HG03442 (cell line): ENCODE measurements around the gene CD69.
"Not testable (repeated sequence)": the region's sequence is repeated elsewhere in the genome, so short reads cannot be mapped to it uniquely, and the experiment has no call there.

Source experiments
- ATAC-seq: cut with Tn5 transposase; IDR thresholded peaks from one replicate; pipeline ENCODE4 v1.9.1; 2021; ENCODE audit warnings: mild to moderate bottlenecking, moderate library complexity; ENCODE audit not compliant: unreplicated experiment

Gene CD69

DNA sequence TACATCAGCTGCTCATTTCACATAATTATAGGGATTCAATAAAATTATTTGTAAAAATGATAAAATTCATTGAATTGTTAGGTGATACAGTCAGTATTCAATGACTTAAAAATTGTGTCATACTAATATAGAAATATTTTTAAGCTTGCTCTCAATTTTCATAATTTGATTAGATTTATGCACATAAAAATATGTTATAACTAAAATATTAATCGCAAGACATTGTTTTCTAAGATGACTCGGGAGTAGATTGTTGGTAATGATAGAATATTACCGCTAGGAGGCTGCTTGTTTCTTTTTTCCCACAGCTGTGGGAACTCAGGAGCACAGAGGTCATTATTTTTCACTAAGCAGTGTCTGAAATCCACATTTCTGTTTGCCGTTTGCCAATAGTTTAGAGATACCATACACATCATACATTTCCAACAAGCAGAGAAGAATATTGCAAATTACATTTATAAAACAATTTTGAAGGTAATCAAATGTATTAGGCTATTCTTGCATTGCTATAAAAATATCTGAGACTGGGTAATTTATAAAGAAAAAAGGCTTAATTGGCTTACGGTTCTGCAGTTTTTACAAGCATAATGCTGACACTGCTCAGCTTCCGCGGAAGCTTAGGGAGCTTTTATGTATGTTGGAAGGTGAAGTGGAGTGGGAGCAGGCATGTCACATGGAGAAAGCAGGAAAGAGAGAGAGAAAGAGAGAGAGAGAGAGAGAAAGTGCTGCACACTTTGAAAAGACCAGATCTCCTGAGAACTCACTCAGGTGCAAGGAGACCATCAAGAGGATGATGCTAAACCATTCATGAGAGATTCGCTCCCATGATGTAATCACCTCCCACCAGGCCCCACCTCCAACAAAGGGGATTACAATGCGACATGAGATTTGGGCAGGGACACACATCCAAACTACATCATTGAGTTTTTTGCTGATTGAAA, 9.2 kb downstream of the CD69 start:
- no peak for ATAC-seq

DNA sequence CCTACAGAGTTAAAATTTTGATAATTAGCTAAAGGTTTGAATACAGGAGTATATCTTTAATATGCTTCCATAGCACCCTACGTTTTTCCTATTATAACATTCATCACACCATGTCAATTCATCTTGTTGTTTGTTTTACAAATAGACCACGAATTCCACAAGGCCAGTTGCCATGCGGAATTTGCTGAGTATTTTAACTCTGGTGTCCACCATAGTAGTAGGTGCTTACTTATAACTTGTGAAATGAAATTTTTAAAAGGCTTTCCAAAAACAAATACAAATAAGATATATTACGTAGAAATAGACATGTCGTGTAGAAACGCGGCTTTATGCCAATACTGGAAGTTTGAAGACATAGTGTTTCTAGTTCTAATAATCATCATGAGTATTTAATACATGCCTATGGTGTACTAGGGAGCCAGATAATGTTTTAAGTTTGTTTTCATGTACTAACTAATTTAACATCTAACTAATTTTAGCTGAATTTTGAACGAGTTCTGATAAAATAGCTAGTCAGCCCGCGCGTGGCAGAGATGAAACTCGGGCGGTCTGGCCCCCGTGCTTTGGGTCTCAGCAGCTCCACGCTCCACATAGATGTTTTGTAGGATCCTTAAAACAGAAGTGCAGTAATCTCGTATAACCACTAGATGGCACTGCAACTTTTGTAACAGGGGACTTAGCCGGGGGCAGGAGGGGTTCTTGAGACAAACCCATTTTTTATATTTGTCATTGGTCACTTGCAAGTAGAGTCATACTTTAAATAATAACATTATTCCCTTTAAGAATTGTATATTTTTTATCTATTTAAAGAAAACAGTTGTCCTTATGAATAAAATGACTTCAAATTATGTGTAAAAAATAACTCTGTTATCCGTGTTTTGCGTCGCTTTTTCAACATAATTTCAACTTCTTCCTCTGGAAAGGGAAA, 10.2 kb downstream of the CD69 start:
- ATAC-seq = no peak

DNA sequence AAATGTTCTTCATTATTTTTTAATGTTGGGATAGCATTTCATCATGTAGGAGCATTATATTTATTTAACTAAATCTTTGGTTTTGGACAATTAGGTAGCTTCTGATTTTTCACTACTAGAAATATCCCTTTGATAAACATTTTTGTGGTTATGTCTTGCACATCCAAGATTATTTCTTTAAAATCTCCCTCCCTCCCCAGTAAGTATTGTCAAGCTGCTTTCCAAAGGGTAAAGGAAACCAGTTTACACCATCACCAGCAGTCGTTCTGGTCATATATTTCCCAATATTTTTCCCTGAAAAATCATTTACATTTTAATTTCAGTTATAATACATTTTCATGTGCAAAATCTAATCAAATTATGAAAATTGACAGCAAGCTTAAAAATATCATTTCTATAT, 11.1 kb downstream of the CD69 start:
- no peak for ATAC-seq

DNA sequence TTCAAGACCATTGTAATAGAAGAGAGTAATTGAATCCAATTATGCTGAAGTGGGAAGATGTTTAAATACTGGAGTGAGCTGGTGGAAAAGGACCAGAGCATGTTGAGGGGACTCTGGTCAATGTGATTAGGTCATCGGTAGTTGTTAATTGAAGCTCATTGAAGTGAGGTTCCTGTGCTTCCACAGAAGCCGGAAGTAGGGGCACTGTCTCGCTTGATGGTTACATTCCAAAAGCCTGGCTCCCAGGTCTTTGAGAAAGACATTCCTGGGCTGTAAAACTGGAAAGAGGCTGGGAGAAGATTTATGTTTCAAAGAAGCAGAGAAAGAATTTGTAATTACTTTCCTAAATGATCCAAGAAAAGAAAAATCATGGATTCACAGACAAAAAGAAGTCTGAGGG, 15.5 kb downstream of the CD69 start:
- no peak for ATAC-seq

DNA sequence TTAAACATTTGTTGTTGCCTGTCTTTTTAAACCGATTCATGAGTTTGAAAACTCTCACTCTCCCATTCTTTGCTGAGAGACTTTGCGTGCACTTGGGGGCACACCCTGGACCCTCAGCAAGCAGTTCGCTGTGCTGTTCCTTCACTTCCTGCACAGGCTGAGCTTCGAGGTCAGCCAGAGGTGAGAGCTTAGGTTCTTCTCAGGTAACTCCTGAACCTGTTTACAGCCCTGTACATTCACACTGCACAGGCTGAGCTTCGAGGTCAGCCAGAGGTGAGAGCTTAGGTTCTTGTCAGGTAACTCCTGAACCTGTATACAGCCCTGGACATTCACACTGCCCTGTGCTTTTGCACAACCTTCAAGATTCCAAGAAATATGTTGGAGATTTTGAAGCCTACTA, 18.0 kb downstream of the CD69 start:
- ATAC-seq = no peak

DNA sequence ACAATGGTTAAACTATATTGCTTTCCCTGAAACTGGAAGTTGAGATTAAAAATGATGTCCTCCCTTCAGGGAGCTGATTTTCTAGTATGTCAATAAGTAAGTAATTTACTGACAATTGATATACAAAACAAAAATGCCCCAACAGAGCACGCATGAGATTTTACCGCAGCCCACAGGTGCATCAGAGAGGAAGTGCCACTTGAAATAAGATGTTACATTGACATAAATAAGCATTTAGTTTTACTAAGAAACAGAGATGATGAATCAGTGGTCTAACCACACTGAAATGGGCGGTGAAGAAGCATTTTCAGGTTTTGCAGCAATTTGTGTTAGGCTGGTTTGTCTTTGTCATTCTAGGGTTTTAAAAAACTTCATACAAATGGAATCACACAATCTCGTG, 19.0 kb downstream of the CD69 start:
- peak; percentile 65 for ATAC-seq

DNA sequence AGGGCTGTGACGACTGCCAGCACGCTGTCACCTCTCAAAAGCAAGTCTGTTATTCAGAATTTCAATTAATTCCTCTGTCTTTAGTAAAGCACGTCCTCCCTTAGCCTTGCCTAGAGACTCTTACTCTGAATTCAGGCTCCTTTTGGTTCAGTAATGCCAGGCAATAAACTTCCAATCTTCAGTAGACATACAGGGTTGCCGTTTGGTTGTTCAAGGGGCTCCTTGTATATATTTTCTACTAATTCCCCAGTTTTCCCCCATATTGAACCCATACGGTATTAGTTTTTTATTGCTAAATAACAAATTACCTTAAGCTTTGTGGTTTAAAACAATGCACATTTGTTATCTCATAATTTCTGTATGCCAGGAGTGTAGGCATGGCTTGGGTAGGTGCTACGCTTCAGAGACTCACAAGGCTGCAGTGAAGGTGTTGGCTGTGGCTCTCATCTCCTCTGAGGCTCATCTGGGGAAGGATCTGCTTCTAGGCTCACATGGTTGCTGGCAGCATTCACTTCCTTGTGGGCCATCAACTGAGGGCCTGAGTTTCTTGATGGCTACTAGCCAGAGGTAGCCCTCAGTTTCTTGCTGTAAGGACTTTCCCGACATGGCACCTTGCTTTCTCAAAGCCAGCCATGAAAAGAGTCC, 20.5 kb downstream of the CD69 start:
- ATAC-seq = no peak

DNA sequence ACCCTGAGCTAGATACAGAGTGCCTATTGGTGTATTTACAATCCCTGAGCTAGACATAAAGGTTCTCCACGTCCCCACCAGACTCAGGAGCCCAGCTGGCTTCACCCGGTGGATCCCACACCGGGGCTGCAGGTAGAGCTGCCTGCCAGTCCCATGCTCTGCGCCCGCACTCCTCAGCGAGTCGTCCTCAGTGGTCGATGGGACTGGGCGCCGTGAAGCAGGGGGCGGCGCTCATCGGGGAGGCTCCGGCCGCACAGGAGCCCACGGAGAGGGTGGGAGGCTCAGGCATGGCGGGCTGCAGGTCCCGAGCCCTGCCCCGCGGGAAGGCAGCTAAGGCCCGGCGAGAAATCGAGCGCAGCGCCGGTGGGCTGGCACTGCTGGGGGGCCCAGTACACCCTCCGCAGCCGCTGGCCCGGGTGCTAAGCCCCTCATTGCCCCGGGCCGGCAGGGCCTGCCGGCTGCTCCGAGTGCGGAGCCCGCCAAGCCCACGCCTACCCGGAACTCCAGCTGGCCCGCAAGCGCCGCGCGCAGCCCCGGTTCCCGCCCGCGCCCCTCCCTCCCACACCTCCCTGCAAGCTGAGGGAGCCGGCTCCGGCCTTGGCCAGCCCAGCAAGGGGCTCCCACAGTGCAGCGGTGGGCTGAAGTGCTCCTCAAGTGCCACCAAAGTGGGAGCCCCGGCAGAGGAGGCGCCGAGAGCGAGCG, 21.1 kb downstream of the CD69 start:
- ATAC-seq = not testable (repeated sequence)

DNA sequence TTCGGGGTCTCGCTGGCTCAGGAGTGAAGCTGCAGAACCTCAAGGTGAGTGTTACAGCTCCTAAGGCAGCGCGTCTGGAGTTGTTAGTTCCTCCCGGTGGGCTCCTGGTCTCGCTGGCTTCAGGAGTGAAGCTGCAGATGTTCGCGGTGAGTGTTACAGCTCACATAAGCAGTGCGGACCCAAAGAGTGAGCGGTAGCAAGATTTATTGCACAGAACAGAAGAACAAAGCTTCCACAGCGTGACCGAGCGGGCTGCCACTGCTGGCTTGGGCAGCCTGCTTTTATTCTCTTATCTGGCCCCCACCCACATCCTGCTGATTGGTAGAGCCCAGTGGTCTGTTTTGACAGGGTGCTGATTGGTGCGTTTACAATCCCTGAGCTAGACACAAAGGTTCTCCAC, 21.8 kb downstream of the CD69 start:
- ATAC-seq = not testable (repeated sequence)

DNA sequence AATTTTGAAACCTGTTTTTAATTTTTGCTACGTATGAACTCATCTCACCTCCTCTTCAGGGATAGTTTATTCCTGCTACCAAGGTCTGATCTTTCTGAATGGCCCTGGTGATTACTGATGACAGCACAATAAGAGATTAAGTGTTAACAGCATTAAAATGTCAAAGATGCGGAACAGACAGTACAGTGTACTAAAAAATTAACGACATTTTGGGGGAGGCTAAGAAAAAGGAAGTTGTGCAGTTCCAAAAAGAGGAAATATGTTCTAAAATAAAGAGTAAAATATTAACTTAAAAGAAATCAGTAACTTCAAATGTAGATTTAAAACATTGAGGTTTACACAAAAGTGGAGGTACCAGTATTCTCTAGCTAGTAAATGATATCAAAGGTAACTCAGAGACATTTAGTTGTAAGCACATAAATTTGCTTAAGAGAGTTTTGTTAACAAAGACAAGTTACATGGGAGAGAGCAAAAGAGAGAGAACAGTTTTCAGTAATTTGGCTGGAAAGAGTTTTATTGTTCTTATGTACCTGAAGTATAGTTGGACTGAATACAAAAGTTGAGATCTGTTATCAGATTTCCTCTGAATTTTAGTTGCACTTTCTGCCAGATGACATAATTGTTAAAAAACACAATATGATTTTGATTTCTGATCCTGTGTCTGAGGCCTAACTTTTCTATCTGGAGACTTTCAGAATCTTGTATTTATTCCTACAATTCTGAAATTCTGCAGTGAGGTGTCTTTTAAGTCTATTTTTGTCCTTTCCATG, 23.6 kb downstream of the CD69 start:
- no peak for ATAC-seq

DNA sequence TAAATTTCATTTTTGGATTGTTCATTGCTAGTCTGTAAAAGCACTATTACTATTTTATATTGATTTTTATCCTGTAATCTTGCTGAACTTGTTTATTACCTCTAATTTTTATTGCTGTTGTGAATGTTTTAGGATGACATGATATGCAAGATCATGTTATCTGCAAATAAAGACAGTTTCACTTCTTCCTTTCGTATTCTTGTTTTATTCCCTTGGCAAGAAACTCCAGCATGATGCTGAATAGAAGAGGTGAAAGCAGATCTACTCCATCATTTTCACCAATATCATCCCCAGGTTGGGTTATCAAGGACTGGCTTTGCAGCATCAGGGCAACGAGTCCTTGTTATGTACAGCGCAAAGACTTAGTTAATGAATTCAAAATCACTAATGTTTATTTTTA, 25.1 kb downstream of the CD69 start:
- ATAC-seq = no peak

DNA sequence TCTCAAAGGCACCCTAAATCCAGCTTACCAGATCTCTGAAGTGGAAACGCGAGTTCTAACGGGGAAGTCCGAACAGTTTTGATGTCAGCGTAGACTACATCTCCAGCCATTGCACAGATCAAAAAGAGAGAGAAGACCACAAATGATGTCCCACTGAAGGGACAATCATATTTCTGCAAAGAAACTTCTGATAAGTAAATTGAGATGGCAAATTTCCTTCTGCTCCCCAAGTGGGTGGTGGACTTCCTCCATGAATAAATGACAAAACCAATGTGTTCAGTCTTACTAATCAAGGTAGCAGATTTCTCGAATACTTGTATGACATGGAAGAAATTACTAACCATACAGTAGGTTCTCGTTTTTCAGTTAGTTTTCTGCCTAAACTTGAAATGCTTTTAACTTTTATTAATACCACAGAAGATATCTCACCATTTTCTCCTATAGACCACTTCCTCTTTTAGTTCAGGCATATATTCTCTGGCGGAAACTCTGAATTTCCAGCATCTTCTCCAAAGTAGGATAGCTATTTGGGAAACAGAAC, 27.7 kb downstream of the CD69 start, which contains the start of gene CLECL1:
CLECL1 (minus strand) TSS at position 177 of the 541 bp plus-strand sequence.
- no peak for ATAC-seq

DNA sequence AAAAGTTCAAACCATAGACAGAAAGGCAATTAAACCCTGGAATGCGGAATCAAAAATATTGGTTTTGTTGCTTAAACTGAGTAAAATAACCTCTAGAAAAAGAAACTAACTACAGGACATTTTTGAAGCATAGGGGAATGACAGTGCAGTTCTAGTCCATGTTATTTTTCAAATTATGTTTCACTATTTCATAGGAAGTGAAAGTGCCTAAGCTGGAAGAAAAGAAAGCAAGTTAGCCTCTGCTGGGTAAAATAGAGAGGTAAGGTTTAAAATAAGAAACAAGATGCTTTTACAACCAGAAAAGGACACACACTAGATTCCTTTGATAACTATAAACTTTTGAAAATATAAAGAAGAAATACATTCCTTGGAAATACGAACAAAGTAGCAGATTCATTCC, 28.9 kb downstream of the CD69 start:
- no peak for ATAC-seq

DNA sequence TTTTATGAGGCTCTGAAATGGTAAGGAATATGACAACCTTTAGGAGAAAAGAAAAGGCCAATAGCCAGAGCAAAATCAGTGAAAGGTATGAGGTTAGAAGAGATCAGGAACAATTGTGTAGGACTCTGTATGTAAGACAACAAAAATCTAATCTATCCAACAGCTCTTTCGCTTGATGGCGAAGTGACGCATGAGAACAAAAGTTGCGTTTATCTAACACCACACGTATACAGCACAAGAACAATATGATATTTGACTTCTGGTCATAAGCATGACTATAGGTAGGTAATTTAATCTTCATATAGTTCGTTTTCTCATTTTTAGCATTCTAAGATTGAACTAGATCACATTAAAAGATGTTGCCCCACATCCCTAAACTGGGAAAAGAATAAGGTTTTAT, 29.3 kb downstream of the CD69 start:
- ATAC-seq = no peak

DNA sequence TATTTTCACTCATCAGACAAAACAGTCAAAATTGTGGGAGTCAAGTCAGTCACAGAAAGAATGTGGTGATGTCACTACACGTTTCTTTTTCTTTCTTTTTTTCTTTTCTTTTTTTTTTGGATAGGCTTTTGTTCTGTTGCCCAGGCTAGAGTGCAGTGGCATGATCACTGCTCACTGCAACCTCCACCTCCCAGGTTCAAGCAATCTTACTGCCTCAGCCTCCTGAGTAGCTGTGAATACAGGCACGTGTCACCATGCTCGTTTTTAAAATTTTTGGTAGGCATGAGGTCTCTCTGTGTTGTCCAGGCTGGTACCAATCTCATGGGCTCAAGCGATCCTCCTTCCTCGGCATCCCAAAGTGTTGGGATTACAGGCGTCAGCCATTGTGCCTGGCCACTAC, 30.1 kb downstream of the CD69 start:
- no peak for ATAC-seq

DNA sequence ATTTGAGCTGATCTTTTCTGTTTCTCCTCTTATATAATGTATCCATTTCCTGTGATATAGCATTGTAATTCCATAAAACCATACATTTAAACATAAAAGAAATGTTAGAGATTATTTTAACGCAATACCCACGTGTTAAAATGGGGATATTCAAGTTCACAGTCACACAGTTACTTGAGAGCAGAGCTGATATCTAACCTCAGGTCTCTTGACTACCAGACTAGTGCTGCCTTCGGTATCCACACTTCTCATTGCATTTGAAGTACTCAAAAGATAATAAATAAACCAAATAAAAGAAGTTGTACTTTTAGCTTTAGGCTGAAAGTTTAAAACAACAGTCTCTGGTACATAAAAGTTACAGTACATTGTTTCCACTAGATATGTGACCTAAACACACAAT, 30.7 kb downstream of the CD69 start:
- no peak for ATAC-seq

DNA sequence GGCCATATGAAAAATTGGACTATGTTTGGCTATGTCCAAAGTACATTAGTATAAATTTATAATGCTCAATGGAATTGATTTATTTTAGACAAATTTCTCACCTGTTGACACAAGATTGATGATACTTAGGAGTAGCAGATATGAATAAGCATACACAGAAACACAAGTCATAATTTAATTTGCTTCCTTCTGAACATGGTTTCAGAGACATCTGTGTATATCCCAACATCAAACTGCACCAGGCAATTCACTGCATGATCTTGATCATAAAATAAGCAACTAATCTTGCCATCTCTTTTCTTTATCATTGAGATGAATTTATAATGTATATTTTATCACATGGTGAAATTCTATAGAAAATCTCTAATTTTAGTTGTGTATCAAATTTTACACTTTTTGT, 31.6 kb downstream of the CD69 start:
- ATAC-seq = no peak

DNA sequence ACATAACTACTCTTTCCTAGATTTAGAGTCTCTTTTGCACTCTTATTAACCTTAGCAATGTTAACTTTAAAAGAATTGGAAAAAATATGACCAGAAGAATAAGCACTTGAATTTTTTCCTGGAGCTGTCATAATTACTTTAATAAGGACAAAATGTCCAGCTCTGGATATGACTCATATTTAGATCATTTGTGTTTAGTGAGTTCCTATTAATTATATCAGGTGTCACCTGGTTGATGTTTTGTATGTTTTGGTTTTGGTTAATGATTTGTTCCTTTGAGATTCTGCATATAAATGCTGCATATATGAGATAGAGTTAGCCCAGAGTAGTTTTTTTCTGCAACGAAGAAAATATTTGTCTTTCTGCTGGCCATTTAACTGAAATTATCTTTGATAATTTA, 32.9 kb downstream of the CD69 start:
- ATAC-seq = no peak

DNA sequence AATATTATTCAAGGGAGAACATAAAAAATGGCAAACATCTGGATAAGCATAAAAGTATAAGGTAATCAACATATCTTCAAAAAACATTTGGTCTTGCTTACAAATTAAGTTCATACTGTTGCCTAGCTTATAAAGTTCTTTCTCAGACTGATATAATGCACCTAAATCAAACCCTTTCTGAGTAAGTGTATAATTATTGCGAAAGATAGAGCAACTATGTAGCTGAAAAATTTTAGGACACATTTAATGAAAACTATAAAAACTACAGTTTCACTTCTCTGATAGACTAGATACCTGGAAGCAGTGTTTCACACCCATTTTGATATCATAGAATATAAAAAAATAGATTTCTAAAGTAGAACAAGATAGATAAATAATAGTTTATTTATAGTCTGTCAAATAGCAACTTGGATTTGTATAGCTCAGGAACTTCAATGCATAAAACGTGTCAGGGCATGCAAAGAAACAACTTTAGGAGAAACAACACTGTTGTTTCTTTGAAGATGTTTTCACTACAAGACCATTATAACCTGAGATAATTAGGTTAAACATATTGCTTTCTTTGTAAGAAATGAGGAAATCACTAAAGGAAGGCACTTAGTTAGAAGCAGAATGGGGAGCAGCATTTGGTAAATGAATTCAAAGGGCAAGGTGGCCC, 35.4 kb downstream of the CD69 start:
- ATAC-seq = no peak
